ENCODE data around the gene CBX5.
"Not testable (repeated sequence)": the region's sequence is repeated elsewhere in the genome, so short reads cannot be mapped to it uniquely, and the experiment has no call there.

CBX5 gene

GRCh38 chr12:54294152-54294952 is 14.4 kb upstream of the CBX5 start:
- DNase-seq: no peak

- DNase-seq: no peak
Measured at GRCh38 chr12:54292931-54293241, 13.0 kb upstream of the CBX5 start.

GRCh38 chr12:54292083-54292930 is 12.4 kb upstream of the CBX5 start:
- DNase-seq: no peak

GRCh38 chr12:54287261-54288157 is 7.6 kb upstream of the CBX5 start:
- DNase-seq: no peak

- DNase-seq: no peak
Measured at GRCh38 chr12:54286042-54287030, 6.4 kb upstream of the CBX5 start.

GRCh38 chr12:54285150-54286041 is 5.5 kb upstream of the CBX5 start:
- no peak for DNase-seq

GRCh38 chr12:54284070-54284780 is 4.3 kb upstream of the CBX5 start:
- not testable (repeated sequence) for DNase-seq

GRCh38 chr12:54282949-54283593 is 3.1 kb upstream of the CBX5 start:
- DNase-seq: no peak

GRCh38 chr12:54281694-54282093 is 1.8 kb upstream of the CBX5 start:
- DNase-seq: not testable (repeated sequence)

- not testable (repeated sequence) for DNase-seq
Measured at GRCh38 chr12:54281261-54281638, 1.3 kb upstream of the CBX5 start.

- DNase-seq: peak; percentile 96
Measured at GRCh38 chr12:54280468-54281260, 742 bp upstream of the CBX5 start, which contains the start of gene HNRNPA1. TSS of gene HNRNPA1 (plus strand) at chr12:54280726. CDS start at chr12:54280808, 82 bp downstream.

- DNase-seq: no peak
Measured at GRCh38 chr12:54279227-54279631, 693 bp downstream of the CBX5 start.

- no peak for DNase-seq
Measured at GRCh38 chr12:54277823-54278276, 2.1 kb downstream of the CBX5 start.

- no peak for DNase-seq
Measured at GRCh38 chr12:54276368-54276767, 3.6 kb downstream of the CBX5 start.

- no peak for DNase-seq
Measured at GRCh38 chr12:54273981-54274380, 5.9 kb downstream of the CBX5 start.

GRCh38 chr12:54272214-54272613 is 7.7 kb downstream of the CBX5 start:
- DNase-seq: no peak

- DNase-seq: no peak
Measured at GRCh38 chr12:54270345-54270744, 9.6 kb downstream of the CBX5 start.

- DNase-seq: no peak
Measured at GRCh38 chr12:54266852-54267251, 13.1 kb downstream of the CBX5 start.
